Testis (tissue), 2 donors: Measurements from ENCODE around the gene ATP10A.

Source experiments
- CTCF ChIP-seq, 3 experiments: fragments of 450-650 bp in 2 of 3; fragments of 200-600 bp in 1 of 3; sonication (generic) in 1 of 3; IDR thresholded peaks; one replicate each; pipeline ENCODE4 v1.5.1; 2016 to 2019; ENCODE audit warnings: antibody characterized with exemption in 3 of 3, mild to moderate bottlenecking in 2 of 3, moderate library complexity in 1 of 3
- POLR2A ChIP-seq: fragments of 450-650 bp; IDR thresholded peaks from one replicate; pipeline ENCODE4 v1.6.1; 2017; ENCODE audit warnings: antibody characterized with exemption, mild to moderate bottlenecking, moderate library complexity

- TF ChIP-seq CTCF (IDR thresholded peaks at IDR 0.05): no peak
- TF ChIP-seq POLR2A: no peak
These were observed 68.1 kb downstream of the ATP10A start for GRCh38 chr15:25795061-25795460.
